ENCODE data around the gene SERPINA5. TPM values are rescaled to one million over a fixed set of nuclear protein-coding genes. Genes with fewer than 3 reads are reported as not detected.

Gene SERPINA5
- total RNA-seq, 1 donor from 2014 or later = 2.4 TPM

DNA sequence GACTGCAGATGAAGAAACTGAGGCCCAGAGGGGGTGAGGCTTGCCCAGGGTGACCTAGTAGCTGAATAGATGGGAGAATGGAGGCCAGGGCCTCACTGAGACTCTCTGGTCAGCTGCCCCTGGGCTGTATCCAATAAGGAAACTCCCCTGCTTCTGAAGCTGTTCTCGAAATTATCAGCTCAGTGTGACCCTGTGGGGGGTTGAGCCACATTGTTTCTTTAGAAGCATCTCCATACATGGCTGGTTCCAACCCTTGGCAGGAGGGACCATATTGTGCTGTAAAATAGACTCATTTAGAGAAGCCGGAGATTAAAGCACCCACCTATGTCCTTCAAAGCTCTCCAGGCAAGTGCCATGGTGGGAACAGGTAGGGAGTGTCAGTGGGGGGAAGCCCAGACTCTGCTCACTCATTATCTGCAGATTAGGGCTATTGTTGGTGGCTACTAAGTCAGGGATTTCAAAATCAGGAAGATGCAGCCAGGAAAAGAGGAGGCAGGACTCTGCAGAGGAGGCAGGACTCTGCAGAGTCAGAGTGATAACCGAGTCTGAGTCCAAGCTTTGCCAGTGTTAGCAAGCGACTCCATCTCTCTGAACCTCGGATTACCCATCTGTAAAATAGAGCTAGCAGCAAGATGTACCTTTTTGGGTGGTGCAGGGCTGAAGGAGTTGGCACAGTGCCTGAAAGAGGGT, 3.5 kb downstream of the SERPINA5 start:
- no peak overlapping the region for H3K4me3 ChIP-seq (ENCODE audit: low read depth, low read length)
- no peak for TF ChIP-seq CTCF (conservative IDR thresholded peaks at IDR 0.05; ENCODE audit: low read depth, low read length)
- DNase-seq (ENCODE audit: low read depth) = no peak

GRCh38 chr14:94586635-94587034, 5.4 kb downstream of the SERPINA5 start:
- no peak for DNase-seq (ENCODE audit: low read depth)
- H3K4me3 ChIP-seq (ENCODE audit: low read depth, low read length) = no peak overlapping the region
- no peak for TF ChIP-seq CTCF (conservative IDR thresholded peaks at IDR 0.05; ENCODE audit: low read depth, low read length)

GRCh38 chr14:94588311-94588710, 7.1 kb downstream of the SERPINA5 start:
- no peak for DNase-seq (ENCODE audit: low read depth)
- no peak for TF ChIP-seq CTCF (conservative IDR thresholded peaks at IDR 0.05; ENCODE audit: low read depth, low read length)
- H3K4me3 ChIP-seq (ENCODE audit: low read depth, low read length) = no peak overlapping the region

DNA sequence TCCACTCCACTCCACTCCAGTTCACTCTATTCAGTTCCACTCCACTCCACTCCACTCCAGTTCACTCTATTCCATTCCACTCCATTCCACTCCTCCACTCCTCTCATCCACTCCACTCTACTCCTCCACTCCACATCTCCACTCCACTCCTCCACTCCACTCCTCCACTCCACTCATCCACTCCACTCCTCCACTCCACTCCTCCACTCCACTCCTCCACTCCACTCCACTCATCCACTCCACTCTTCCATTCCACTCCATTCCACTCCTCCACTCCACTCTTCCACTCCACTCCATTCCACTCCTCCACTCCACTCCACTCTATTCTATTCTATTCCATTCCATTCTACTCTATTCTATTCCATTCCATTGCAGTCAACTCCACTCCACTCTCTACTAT, 9.8 kb downstream of the SERPINA5 start:
- no peak overlapping the region for H3K4me3 ChIP-seq (ENCODE audit: low read depth, low read length)
- no peak for DNase-seq (ENCODE audit: low read depth)
- TF ChIP-seq CTCF (conservative IDR thresholded peaks at IDR 0.05; ENCODE audit: low read depth, low read length) = no peak

DNA sequence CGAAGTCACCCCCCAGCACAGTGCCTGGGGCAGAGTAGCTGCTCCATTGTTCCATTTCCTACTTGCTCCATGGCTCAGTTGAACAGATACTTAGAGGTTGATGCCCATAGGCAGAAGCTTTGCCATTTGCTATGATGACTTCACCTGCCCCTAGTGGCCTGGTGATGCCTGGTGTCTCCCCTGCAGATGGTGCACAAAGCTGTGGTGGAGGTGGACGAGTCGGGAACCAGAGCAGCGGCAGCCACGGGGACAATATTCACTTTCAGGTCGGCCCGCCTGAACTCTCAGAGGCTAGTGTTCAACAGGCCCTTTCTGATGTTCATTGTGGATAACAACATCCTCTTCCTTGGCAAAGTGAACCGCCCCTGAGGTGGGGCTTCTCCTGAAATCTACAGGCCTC, 10.6 kb downstream of the SERPINA5 start:
- no peak for TF ChIP-seq CTCF (conservative IDR thresholded peaks at IDR 0.05; ENCODE audit: low read depth, low read length)
- DNase-seq (ENCODE audit: low read depth) = no peak
- no peak overlapping the region for H3K4me3 ChIP-seq (ENCODE audit: low read depth, low read length)

DNA sequence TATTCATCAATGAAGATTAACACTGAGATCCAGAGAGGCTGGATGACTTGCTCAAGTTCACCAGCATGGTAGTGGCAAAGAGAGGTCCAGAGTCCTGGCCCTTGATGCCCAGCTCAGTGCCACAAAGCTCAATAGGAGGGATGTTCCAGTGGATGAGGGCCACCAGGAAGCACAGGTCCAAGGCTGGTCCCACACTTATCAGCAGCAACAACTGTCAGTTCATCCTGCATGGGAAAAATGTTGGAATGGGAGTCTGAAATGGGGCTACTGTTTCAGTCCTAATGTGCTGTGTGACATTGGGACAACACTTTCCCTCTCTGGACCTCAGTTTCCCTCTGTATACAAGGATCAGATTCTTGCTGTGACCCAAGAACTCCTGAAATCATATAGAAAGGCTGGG, 11.2 kb downstream of the SERPINA5 start:
- TF ChIP-seq CTCF (conservative IDR thresholded peaks at IDR 0.05; ENCODE audit: low read depth, low read length) = no peak
- no peak overlapping the region for H3K4me3 ChIP-seq (ENCODE audit: low read depth, low read length)
- DNase-seq (ENCODE audit: low read depth) = no peak

DNA sequence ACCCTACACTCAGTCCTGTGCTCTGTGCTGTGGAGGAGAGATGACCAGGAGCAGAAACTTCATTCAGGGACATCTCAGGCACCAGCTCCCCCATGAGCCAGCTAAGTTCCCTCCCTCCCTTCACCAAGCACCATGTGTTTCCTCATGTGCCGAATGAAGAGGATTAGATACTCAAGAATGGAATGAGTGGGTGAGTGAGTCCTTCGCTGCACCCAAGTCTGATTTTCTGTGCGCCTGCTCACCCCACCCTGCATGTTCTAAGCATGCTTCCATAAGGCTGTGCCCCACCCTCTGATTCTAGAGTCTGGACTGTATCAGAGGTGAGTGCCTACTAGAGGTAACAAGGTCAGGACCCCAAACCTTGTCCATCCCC, 12.1 kb downstream of the SERPINA5 start:
- no peak for TF ChIP-seq CTCF (conservative IDR thresholded peaks at IDR 0.05; ENCODE audit: low read depth, low read length)
- DNase-seq (ENCODE audit: low read depth) = no peak
- H3K4me3 ChIP-seq (ENCODE audit: low read depth, low read length) = no peak overlapping the region
